ENCODE measurements around the gene SETD1A. TPM values are rescaled to one million over a fixed set of nuclear protein-coding genes. Genes with fewer than 3 reads are reported as not detected.

SETD1A gene
- total and polyA plus RNA-seq, 2 of the 4 experiments (the other 2 are of a cell fraction), result 0.54 to 5.8 TPM

- no peak for TF ChIP-seq CTCF (conservative IDR thresholded peaks at IDR 0.05; ENCODE audit: low read depth, low read length)
- H3K9me1 ChIP-seq (ENCODE audit: insufficient read depth, low read length), result no peaks in the 10 kb centered on the region
- no peak overlapping the region for H2BK15ac ChIP-seq (ENCODE audit: low read depth, low read length)
- no peak overlapping the region for H3K18ac ChIP-seq (ENCODE audit: low read depth, low read length)
- H2AK5ac ChIP-seq (ENCODE audit: low read depth, low read length), result no peak overlapping the region
- H3K23ac ChIP-seq (ENCODE audit: low read depth, low read length), result peak overlapping the region; percentile 53; the same call in 1 of the 2 replicates
- no TSS peak for BruUV-seq (replicated peaks)
- H3K9ac ChIP-seq (ENCODE audit: low read depth, low read length), result peak overlapping the region; percentile 69
- no peak for ATAC-seq (ENCODE audit: low read depth)
- H4K5ac ChIP-seq (ENCODE audit: low read depth, low read length), result no peak overlapping the region
- peaks cover 2% of the 10 kb centered on the region; the same call in 1 of the 2 replicates for H3K4me1 ChIP-seq (ENCODE audit: control insufficient read depth, insufficient read depth, low read length)
- no peak overlapping the region for H4K8ac ChIP-seq (ENCODE audit: low read depth in 2 of 2, low read length in 2 of 2)
- peak overlapping the region; percentile 83 for H3K4me2 ChIP-seq (ENCODE audit: low read depth, low read length)
- H3K9me3 ChIP-seq (ENCODE audit: control insufficient read depth, insufficient read depth, low read length), result no peaks in the 10 kb centered on the region
- no peak overlapping the region for H4K91ac ChIP-seq (ENCODE audit: insufficient read depth, low read depth, low read length)
- H3K4me3 ChIP-seq (ENCODE audit: insufficient read depth, low read depth, low read length), result peak overlapping the region; percentile 53
- ChIA-PET CTCF (interaction anchor here (1.5 kb wide), 1 partner anchor 17 kb away, joined by 4 read pairs; no protein-coding TSS in a partner anchor), POLR2A (ENCODE audit: unreplicated experiment) (interaction anchor here (1.0 kb wide), 1 partner anchor 23 kb away, joined by 3 read pairs; no protein-coding TSS in a partner anchor)
- H2AK9ac ChIP-seq (replicated peaks; ENCODE audit: low read depth, low read length, poor library complexity), result peak overlapping the region; percentile 98
- peak overlapping the region; percentile 50 for H3K14ac ChIP-seq (replicated peaks; ENCODE audit: low read depth, low read length)
- no peak overlapping the region for H3K56ac ChIP-seq (ENCODE audit: extremely low read depth, insufficient read depth, low read length)
- peaks cover 22% of the 10 kb centered on the region; the same call in 1 of the 2 replicates for H3K36me3 ChIP-seq (ENCODE audit: control insufficient read depth, insufficient read depth, low read length)
- dilution Hi-C loops (cut with HindIII; ENCODE audit: low sequenced_read_pairs, unreplicated experiment) (no loop called here), intact Hi-C loops (cut with micrococcal nuclease) (loop anchor here (5.0 kb wide), 2 partner anchors 163 to 228 kb away; partner anchors contain the start of genes CFAP119, RNF40 and SRCAP), in situ Hi-C loops (cut with MboI; ENCODE audit: low sequenced_read_pairs) (no loop called here)
- H3K27ac ChIP-seq (ENCODE audit: insufficient read depth, low read length), result no peak overlapping the region
- no peak for DNase-seq
- no peak overlapping the region for H2AFZ ChIP-seq (replicated peaks; ENCODE audit: low read length, poor library complexity)
- 52% methylated on average over 6 of the region's 11 CpGs; no CpG with 5 or more reads in 1 of the 2 experiments for WGBS, 2 experiments (ENCODE audit: extremely low coverage in 2 of 2, insufficient read length in 1 of 2)
- peaks cover 4 to 49% of the 10 kb centered on the region in 2 experiments; a peak in 2 of 4 replicates for H3K79me1 ChIP-seq (ENCODE audit: low read depth in 1 of 2, low read length in 2 of 2)
- H2BK20ac ChIP-seq (ENCODE audit: low read depth, low read length), result no peak overlapping the region
- H3K27me3 ChIP-seq (ENCODE audit: control insufficient read depth, insufficient read depth, low read length), result no peaks in the 10 kb centered on the region
- peaks cover 4% of the 10 kb centered on the region; the same call in 1 of the 2 replicates for H4K20me1 ChIP-seq (ENCODE audit: insufficient read depth, low read length)
- H2BK120ac ChIP-seq (ENCODE audit: low read depth, low read length), result no peak overlapping the region
- no peak overlapping the region for H2BK5ac ChIP-seq (ENCODE audit: low read depth, low read length, poor library complexity, severe bottlenecking)
- no peak overlapping the region for H3K4ac ChIP-seq (ENCODE audit: low read depth, low read length)
Measured at GRCh38 chr16:30924913-30925631, 32.5 kb upstream of the SETD1A start.

Measured in IMR-90 (cell line).